ENCODE measurements around the gene MCU.
"Not testable (repeated sequence)": the region's sequence is repeated elsewhere in the genome, so short reads cannot be mapped to it uniquely, and the experiment has no call there.

The MCU gene

DNA sequence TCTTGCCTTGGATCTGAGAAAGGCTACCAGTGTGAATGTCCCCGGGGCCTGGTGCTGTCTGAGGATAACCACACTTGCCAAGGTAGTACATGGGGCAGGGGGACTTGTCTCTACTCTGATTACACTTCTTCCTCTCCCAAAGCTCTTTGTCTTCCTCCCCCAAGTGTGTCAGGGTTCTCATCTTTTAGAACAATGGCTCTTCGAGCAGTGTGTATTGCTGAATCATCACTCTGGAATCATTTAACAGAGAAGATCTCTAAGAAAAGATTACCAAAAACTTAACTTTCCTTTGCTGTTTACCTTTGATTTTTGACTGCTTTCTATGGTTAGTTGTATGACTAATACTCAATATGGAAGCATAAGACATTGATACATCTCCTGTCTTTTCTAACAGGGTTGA, 219.8 kb downstream of the MCU start:
- no peak for DNase-seq

DNA sequence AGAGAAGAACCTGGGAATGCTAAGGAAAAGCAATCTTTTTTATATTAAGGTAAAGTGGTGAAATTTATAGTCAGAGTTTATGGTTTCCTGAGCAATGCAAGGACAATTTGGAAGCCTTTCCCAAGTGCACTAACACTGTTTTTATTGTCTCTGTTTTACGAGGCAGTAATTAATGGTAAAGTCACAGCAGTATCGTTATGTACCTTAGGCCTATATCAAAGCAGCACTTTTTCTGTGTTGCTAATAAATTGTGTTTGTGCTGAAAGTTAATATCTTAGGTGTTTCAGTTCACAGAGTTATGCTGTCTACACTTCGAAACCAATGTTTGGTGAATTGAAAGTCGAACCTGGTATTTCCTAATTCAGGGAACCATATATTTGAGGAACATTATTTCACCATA, 220.8 kb downstream of the MCU start:
- DNase-seq: no peak

DNA sequence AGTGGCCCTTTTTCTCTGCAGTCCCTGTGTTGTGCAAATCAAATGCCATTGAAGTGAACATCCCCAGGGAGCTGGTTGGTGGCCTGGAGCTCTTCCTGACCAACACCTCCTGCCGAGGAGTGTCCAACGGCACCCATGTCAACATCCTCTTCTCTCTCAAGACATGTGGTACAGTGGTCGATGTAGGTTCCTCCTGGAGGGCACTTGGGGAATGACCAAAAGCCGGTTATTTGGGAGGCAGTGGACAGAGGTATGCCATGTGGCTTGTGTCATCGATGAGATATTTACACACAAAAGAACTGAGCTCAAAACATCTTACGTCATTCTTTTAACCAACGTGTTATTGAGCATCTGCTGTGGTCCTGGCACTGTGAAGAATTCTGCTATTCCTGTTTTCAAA, 221.3 kb downstream of the MCU start:
- DNase-seq: no peak

DNA sequence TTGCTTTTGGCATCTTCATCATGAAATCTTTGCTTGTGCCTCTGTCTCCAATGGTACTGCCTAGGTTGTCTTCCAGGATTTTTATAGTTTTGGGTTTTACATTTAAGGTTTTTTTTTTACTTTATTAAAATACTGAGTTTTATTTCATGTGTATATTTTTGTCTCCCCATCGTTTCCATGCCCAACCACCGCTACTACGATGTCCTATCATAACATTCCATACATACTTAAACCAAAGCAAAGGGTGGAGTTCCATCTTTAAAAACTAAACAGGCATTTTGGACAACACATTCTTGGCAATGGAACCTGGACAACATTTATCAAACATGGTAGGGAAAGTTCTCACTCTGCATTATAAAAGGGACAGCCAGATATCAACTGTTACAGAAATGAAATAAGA, 225.3 kb downstream of the MCU start:
- DNase-seq: not testable (repeated sequence)

DNA sequence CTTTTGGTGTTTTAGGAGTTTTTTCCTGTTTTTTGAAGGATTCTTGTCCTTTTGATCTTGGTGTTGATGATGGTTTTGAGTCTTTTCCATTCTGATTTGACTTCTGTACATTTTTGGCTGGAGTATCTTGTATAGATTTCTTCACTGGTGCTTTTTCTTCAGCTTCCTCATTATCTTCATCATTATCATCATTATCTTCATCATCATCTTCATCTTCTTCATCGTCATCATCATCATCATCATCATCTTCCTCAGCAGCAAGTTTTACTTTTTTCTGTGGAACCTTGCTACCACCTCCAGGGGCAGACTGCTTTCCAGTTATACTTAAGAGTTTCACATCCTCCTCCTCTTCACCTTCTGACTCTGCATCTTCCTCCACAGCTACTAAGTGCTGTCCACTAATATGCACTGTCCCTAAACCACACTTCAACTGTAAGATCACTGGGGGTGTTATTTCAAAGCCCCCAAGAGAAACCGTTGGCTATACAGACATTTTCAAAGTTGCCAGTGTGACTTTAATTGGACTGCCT, 225.9 kb downstream of the MCU start:
- DNase-seq: not testable (repeated sequence)

DNA sequence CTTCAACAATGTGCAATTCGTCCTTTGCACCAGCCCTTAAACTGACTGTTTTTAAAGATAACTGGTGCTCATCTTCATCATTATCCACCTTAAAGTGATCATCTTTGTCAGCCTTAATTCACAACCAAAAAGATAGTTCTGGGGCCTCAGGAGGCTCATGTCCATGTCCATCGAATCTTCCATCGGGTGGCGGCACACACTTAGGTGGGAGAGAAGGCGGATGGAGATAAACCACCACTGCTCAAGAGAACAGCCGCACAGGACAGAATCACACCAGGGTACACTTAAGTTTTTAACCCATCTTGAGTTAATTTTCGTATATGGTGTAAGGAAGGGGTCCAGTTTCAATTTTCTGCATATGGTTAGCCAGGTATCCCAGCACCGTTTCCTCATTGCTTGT, 226.4 kb downstream of the MCU start:
- no peak for DNase-seq

DNA sequence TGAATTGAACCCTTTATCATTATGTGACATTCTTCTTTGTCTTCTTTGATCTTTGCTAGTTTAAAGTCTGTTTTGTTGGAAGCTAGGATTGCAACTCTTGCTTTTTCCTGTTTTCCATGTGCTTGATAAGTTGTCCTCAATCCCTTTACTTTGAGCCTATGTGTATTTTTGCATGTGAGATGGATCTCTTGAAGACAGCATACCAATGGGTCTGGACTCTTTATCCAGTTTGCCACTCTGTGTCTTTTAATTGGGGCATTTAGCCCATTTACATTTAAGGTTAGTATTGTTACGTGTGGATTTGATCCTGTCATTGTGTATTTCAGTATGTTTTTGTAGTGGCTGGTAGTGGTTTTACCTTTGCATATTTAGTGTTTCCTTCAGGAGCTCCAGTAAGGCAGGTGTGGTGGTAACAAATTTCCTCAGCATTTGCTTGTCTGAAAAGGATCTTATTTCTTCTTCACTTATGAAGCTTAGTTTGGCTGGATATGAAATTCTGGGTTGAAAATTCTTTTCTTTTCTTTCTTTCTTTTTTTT, 229.3 kb downstream of the MCU start:
- not testable (repeated sequence) for DNase-seq

DNA sequence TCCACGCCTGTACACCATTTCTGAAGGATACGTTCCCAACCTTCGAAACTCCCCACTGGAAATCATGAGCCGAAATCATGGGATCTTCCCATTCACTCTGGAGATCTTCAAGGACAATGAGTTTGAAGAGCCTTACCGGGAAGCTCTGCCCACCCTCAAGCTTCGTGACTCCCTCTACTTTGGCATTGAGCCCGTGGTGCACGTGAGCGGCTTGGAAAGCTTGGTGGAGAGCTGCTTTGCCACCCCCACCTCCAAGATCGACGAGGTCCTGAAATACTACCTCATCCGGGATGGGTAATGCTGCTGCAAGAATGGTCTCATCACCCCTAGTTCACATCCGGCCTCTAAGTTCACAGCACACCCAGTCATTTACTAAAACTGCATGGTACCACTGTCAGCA, 232.4 kb downstream of the MCU start:
- DNase-seq: no peak

DNA sequence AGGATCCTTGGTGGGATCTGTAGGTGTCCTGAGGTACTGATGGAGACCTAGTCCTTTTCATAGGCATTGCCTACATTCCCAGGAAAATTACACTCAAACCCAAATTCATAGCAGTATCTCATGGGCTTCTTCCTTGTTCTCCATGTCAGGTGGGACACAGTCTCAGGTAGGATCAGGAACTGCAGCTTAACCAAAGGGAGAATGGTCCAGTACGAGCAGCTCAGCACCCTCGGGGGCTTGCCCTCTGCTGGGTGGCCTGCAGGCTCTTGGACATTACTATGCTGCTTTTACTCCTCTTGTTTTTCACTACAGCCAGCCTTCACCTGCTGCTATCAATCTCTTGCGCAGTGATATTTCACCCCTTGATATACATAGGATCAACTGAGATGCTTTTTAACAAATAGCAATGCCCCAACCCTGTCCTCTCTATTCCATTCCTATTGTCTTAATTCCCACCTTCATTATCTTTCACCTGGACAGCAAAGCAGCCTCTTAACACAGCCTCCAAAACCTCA, 234.1 kb downstream of the MCU start:
- no peak for DNase-seq

DNA sequence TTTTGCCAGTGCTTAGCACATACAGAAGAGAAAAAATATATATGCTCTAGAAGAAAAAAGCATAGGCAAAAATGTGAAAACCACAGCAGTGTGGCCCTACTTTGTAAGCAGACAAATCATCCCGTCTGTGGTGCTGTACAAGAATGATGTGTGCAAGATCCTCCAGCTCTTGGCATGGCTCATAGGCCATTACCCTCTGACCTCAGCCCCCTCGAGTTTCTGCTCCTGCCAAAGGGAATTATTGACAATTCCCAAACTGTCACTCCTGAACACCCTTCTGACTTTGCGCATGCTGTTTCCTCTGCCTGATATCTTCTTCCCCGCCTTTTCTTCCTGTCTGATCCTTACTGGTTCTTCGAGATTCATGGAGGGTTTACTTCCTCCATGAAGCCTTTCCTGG, 235.5 kb downstream of the MCU start:
- no peak for DNase-seq

DNA sequence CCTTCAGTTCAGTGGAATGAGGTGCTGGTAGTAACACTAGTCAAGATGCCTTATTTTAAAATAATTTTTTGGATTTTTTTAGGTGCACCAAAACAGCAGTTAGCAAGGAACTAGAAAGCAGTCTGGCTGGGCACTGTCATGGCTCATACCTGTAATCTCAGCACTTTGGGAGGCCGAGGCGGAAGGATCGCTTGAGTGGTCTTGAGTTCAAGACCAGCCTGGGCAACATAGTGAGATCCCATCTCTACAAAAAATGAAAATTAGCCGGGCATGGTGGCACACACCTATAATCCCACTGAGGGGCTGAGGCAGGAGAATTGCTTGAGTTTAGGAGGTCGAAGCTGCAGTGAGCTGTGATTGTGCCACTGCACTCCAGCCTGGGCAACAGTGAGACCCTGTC, 236.9 kb downstream of the MCU start:
- no peak for DNase-seq

DNA sequence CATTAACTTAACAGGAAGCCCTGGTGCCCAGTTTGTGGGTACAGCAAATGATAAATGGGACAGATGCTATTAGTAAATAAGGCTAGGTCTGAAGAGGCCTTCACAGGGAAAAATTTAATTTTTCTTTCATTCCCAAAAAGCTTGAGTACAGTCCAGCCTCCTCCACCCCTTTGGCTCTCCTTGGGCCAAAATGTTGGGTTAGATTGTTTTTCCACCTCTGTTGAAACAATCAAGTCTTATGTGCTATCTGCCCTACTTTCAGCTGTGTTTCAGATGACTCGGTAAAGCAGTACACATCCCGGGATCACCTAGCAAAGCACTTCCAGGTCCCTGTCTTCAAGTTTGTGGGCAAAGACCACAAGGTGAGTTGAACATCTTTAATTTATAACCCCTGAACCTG, 238.3 kb downstream of the MCU start:
- DNase-seq: peak; percentile 32

DNA sequence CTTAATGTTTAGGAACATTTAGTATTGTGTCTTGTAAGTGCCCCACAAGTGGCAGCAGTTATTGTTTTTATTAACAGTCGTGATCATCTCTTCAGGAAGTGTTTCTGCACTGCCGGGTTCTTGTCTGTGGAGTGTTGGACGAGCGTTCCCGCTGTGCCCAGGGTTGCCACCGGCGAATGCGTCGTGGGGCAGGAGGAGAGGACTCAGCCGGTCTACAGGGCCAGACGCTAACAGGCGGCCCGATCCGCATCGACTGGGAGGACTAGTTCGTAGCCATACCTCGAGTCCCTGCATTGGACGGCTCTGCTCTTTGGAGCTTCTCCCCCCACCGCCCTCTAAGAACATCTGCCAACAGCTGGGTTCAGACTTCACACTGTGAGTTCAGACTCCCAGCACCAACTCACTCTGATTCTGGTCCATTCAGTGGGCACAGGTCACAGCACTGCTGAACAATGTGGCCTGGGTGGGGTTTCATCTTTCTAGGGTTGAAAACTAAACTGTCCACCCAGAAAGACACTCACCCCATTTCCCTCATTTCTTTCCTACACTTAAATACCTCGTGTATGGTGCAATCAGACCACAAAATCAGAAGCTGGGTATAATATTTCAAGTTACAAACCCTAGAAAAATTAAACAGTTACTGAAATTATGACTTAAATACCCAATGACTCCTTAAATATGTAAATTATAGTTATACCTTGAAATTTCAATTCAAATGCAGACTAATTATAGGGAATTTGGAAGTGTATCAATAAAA, 240.5 kb downstream of the MCU start:
- no peak for DNase-seq

DNA sequence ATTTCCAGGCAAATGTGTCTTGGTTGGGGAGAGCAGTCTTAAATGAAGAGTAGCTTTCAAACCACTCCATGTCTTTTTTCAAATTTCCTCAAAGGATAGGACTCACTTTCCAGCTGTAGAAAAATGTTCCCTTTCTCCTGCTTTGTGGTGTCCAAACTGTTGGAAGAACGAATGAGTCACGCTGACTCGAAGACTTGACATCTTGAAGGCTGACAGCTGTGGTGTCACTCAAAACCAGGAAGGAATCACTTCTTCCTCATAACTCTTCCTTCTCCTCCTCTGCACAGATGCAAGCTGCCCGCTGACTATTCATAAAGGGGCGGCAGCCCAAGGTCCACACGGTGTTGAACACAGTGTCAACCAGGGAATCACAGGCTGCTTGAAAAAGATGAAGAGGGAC, 243.4 kb downstream of the MCU start:
- no peak for DNase-seq
